K562 treated with DMSO at 1 percent for 24 hours (cell line): ENCODE results near the gene PNPLA6. TPM values are rescaled to one million over a fixed set of nuclear protein-coding genes. Genes with fewer than 3 reads are reported as not detected.

Experiments
- total RNA-seq: library from RNA; unstranded; fragments of 300-600 nt; gene quantifications from 2 replicates; pipeline ENCODE4 v1.2.3, GENCODE V29; 2022; ENCODE audit warnings: low read depth; ENCODE audit not compliant: insufficient read depth

The PNPLA6 gene
- 101 and 108 TPM in 2 replicates for total RNA-seq

GRCh38 chr19:7535047-7535997, at the start of gene PNPLA6:
TSS of gene PNPLA6 (plus strand) at chr19:7535717. CDS start at chr19:7535789, 72 bp downstream.

DNA sequence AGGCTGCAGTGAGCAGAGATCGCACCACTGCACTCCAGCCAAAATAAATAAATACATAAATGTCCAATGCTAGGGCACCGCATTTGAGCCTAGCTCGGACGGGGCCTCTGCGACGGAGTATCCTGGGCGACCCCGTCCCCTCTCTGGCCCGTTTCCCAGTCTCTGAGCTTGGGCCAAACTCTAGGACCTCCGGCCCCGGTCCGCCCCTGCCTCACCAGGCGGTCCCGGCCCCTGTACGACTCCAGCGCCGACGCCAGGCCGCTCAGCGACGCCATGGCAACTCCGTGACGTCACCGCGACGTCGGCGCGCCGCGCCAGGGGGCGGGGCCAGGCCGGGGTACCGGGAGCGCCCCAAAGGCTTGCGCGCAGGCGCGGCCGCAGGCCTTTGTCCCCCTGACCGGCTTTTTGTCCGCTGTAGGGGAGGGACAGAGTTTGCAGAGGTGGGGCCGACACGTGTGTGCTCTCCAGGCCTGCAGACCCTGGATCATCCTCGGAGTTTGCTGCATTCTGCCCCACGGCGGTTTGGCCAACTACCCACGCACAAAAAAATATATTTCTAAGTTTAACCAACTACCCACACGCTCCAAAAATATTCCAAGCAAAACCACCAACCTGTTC, 46.7 kb upstream of the PNPLA6 start, which contains the start of gene PEX11G:
Gene PEX11G, minus strand, starts transcription at position 300 of the 618 bp plus-strand sequence. Its CDS starts 25 bp downstream, at position 275.

GRCh38 chr19:7515645-7516151, 19.8 kb upstream of the PNPLA6 start, which contains the start of gene ZNF358:
TSS of gene ZNF358 (plus strand) at chr19:7516103. CDS start at chr19:7519243, 3,140 bp downstream.

DNA sequence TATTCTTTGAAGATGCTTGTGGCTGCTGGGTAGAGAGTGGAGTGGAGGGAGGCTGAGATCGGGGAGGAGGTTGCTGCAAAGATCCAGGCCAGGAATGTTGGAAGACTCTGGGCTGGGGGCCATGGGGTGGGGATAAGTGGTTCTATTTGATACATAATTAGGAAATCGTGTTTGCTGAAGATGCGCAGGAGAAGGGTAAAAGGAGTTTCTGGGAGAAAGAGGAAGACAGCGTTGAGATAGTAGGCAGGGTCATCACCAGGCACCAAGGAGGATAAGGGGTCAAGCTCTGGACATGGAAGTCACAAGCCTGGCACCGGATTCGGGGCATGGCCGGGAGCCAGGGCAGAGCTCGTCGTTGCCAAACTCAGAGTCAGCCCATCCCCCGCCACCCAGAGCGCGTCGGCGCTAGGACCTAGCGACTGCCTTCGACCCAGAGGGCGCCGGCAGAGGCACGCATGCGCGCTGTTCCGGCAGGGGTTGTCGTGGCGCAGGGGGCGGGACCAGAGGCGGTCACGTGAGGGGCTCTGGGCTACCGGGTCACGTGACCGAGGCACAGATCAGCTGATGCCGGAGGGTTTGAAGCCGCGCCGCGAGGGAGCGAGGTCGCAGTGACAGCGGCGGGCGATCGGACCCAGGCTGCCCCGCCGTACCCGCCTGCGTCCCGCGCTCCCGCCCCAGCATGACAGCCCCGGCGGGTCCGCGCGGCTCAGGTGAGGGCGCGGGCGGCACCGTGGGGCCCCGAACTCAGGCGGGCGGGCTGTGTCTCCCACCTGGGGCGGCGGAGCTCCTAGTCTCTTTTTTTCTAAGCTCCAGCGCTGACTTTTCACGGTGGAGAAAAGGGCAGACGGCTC, 13.2 kb upstream of the PNPLA6 start, which contains the start of gene MCOLN1:
Gene MCOLN1, plus strand, starts transcription at position 553 of the 851 bp plus-strand sequence. Its CDS starts 127 bp downstream, at position 680.

DNA sequence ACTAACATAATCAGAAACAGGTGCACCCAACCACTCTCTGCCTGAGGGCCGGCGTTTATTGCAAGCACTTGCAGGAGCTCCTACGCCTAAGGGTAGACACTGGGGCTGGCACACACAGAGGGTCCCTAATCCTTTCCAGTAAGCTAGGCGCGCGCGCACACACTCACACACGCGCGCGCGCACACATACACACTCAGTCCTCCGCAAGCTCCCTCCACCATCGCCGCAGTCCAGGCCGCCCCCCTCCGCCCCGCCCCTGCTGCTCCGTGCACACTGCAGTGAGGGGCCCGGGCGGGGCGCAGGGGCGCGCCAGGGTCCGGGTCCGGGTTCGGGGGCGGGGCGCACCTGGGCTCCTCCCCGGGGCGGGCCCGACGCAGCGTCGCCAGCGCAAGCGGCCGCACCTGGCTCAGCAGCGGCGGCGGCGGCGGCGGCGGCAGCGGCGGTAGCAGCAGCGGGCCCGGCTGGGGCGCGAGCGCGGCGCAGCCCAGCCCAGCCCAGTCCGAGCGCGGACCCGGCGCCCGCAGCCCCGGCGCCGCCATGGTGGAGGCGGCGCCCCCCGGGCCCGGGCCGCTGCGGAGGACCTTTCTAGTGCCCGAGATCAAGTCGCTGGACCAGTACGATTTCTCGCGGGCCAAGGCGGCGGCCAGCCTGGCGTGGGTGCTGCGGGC, 60.1 kb downstream of the PNPLA6 start, which contains the start of gene CAMSAP3:
Gene CAMSAP3, plus strand, starts transcription at position 398 of the 668 bp plus-strand sequence. Its CDS starts 140 bp downstream, at position 538.

Other genes with a start within 250 kb of the PNPLA6 start
- 1.2 and 2.0 TPM in 2 replicates for gene INSR, start 241.3 kb upstream of the PNPLA6 start, total RNA-seq
- gene ARHGEF18, start 186.8 kb upstream of the PNPLA6 start, total RNA-seq: 41.8 and 42.7 TPM in 2 replicates
- 8.6 and 12.1 TPM in 2 replicates for gene PEX11G, start 46.7 kb upstream of the PNPLA6 start, total RNA-seq
- gene ZNF358, start 19.6 kb upstream of the PNPLA6 start, total RNA-seq: 46.9 and 54.4 TPM in 2 replicates
- 28.1 and 29.2 TPM in 2 replicates for gene MCOLN1, start 13.1 kb upstream of the PNPLA6 start, total RNA-seq
- 3.4 and 3.8 TPM in 2 replicates for gene CAMSAP3, start 60.1 kb downstream of the PNPLA6 start, total RNA-seq
- 108 and 119 TPM in 2 replicates for gene XAB2, start 93.8 kb downstream of the PNPLA6 start, total RNA-seq
- gene PET100, start 94.1 kb downstream of the PNPLA6 start, total RNA-seq: 33.2 and 56.3 TPM in 2 replicates
- 2.6 and 6.6 TPM in 2 replicates for gene PCP2, start 98.0 kb downstream of the PNPLA6 start, total RNA-seq
- gene STXBP2, start 101.4 kb downstream of the PNPLA6 start, total RNA-seq: 209 and 241 TPM in 2 replicates
- gene RETN, start 133.3 kb downstream of the PNPLA6 start, total RNA-seq: not detected in 2 replicates
- 1.3 and 1.4 TPM in 2 replicates for gene MCEMP1, start 141.4 kb downstream of the PNPLA6 start, total RNA-seq
- 175 and 188 TPM in 2 replicates for gene TRAPPC5, start 145.1 kb downstream of the PNPLA6 start, total RNA-seq
- 0.70 and 0.95 TPM in 2 replicates for gene FCER2, start 166.4 kb downstream of the PNPLA6 start, total RNA-seq
- not detected in 2 replicates for gene CLEC4G, start 196.4 kb downstream of the PNPLA6 start, total RNA-seq
- not detected in 2 replicates for gene CD209, start 211.8 kb downstream of the PNPLA6 start, total RNA-seq
- 0.54 TPM in 1 of 2 replicates, not detected in the other for gene CLEC4M, start 227.5 kb downstream of the PNPLA6 start, total RNA-seq